ENCODE results near the gene SLC24A3.

GRCh38 chr20:19211252-19211651, 1.2 kb upstream of the SLC24A3 start:
- no peak for TF ChIP-seq POLR2A (IDR thresholded peaks at IDR 0.05)
- TF ChIP-seq CTCF (IDR thresholded peaks at IDR 0.05): no peak
